Spleen (tissue), 11 donors: ENCODE results near the gene OTOG. TPM values are rescaled to one million over a fixed set of nuclear protein-coding genes. Genes with fewer than 3 reads are reported as not detected.

Source experiments
- DNase-seq: peaks from one replicate; pipeline ENCODE4 v3.0.0-alpha.2; 2020
- H3K27ac ChIP-seq, 8 donors: fragments of 200-600 bp; sonication (generic) in 7 of 8; 1 replicate in 4 of 8; 2 replicates in 4 of 8; pipeline versions ENCODE4 v1.5.0 to v1.8.0; 2016 to 2021; ENCODE audit warnings: inconsistent platforms in 4 of 8, mild to moderate bottlenecking in 4 of 8, moderate library complexity in 1 of 8
- H3K27me3 ChIP-seq, 7 donors: fragments of 200-600 bp; sonication (generic) in 6 of 7; replicated peaks in 1 of 7; 1 replicate in 4 of 7; 2 replicates in 3 of 7; pipeline versions ENCODE4 v1.5.0 to v1.8.0; 2016 to 2021; ENCODE audit warnings: inconsistent platforms in 3 of 7, mild to moderate bottlenecking in 1 of 7
- H3K36me3 ChIP-seq, 6 donors: fragments of 200-600 bp; sonication (generic) in 5 of 6; 1 replicate in 4 of 6; 2 replicates in 2 of 6; pipeline versions ENCODE4 v1.5.0 to v1.8.0; 2016 to 2021; ENCODE audit warnings: inconsistent platforms in 2 of 6
- H3K4me1 ChIP-seq, 6 donors: fragments of 200-600 bp; sonication (generic) in 5 of 6; 1 replicate in 3 of 6; 2 replicates in 3 of 6; pipeline versions ENCODE4 v1.5.0 to v1.8.0; 2016 to 2021; ENCODE audit warnings: inconsistent platforms in 3 of 6
- H3K4me3 ChIP-seq, 8 donors: fragments of 200-600 bp; sonication (generic) in 7 of 8; 1 replicate in 4 of 8; 2 replicates in 4 of 8; pipeline versions ENCODE4 v1.5.0 to v1.8.0; 2016 to 2021; ENCODE audit warnings: inconsistent platforms in 4 of 8, mild to moderate bottlenecking in 4 of 8, moderate library complexity in 2 of 8
- H3K9me3 ChIP-seq, 8 donors: fragments of 200-600 bp; sonication (generic) in 7 of 8; 1 replicate in 4 of 8; 2 replicates in 4 of 8; pipeline versions ENCODE4 v1.5.0 to v1.8.0; 2016 to 2021; ENCODE audit warnings: inconsistent platforms in 4 of 8
- CTCF ChIP-seq, 11 experiments: fragments of 200-600 bp in 7 of 11; fragments of 450-650 bp in 4 of 11; sonication (generic) in 4 of 11; IDR thresholded peaks in 8 of 11; conservative IDR thresholded peaks in 3 of 11; 1 replicate in 7 of 11; 2 replicates in 4 of 11; pipeline versions ENCODE4 v1.4.0 to v1.8.0; 2016 to 2021; ENCODE audit warnings: antibody characterized with exemption in 11 of 11, inconsistent platforms in 4 of 11, mild to moderate bottlenecking in 1 of 11
- POLR2A ChIP-seq, 3 donors: fragments of 450-650 bp; IDR thresholded peaks; one replicate each; pipeline ENCODE4 v1.5.1; 2017; ENCODE audit warnings: antibody characterized with exemption in 3 of 3, mild to moderate bottlenecking in 1 of 3
- POLR2AphosphoS5 ChIP-seq, 3 donors: sonication (generic); formaldehyde crosslinking; IDR thresholded peaks; one replicate each; pipeline ENCODE4 v1.5.1; 2017; ENCODE audit warnings: antibody characterized with exemption in 3 of 3
- WGBS, 5 donors: extraction: QIAGEN DNeasy Blood & Tissue Kit in 3 of 5; methylation state at CpG; one replicate each; pipeline versions ENCODE4 v1.1.5 to v1.1.7; 2013 to 2018; 5-methylcytosine and 5-hydroxymethylcytosine counted together
- intact Hi-C: fragments of 100-400 bp; cut with DNase I; formaldehyde crosslinking; loops from one replicate; pipeline ENCODE4 v1.15.0; 2023; ENCODE audit warnings: low total_unique reads
- polyA plus RNA-seq, 3 donors: library from polyadenylated mRNA; stranded (reverse); fragments of 200-250 nt; gene quantifications; one replicate each; pipeline ENCODE4 v1.2.1, GENCODE V29; 2013
- total RNA-seq, 7 donors: library from RNA; depleted of rRNA in 3 of 7; stranded (reverse); fragments of >200 nt in 3 of 7; fragmentation: NEBNext Ultra II Directional in 4 of 7; extraction: Animal tissue kit (Norgen Biotek cat#: 25700) in 4 of 7; gene quantifications; one replicate each; pipeline versions ENCODE4 v1.1.0 to v1.2.1, GENCODE V29; 2016 to 2021
- donor health status: healthy with polysubstance abuse.
- donor health status: DM: no; HTN: no; CAD: no; lungs with moderate emphysema.
- donor health status: DM: no; HTN: no; CAD: no.
- donor health status: Bipolar disorder and iron deficiency.
- donor health status: healthy.
- donor health status: DM: no; HTN: no; CAD: no.
- donor health status: DM: yes; HTN: yes; CAD: no.

Gene OTOG
- total and polyA plus RNA-seq, 10 donors, result not detected

GRCh38 chr11:17528906-17529843, 17.9 kb upstream of the OTOG start:
- TF ChIP-seq POLR2AphosphoS5 (IDR thresholded peaks at IDR 0.05), result no peak
- no peak for TF ChIP-seq POLR2A (IDR thresholded peaks at IDR 0.05)
- TF ChIP-seq CTCF (IDR thresholded peaks at IDR 0.05 in 8 of 11, conservative IDR thresholded peaks at IDR 0.05 in 3 of 11), result no peak
- H3K36me3 ChIP-seq, result no peaks in the 10 kb centered on the region
- no peak for DNase-seq
- 78 to 83% (median 80%) methylated on average over 14 of the region's 14 CpGs for WGBS, 5 donors
- H3K4me3 ChIP-seq, result no peak overlapping the region
- intact Hi-C loops, result no loop called here
- peaks cover 0 to 16% (median 9%) of the 10 kb centered on the region in 6 donors for H3K4me1 ChIP-seq
- peaks cover 0 to 41% (median 0%) of the 10 kb centered on the region in 7 donors for H3K27me3 ChIP-seq
- no peaks in the 10 kb centered on the region for H3K9me3 ChIP-seq
- no peak overlapping the region for H3K27ac ChIP-seq

GRCh38 chr11:17529844-17530185, 17.2 kb upstream of the OTOG start:
- TF ChIP-seq POLR2AphosphoS5 (IDR thresholded peaks at IDR 0.05) (no peak), CTCF (IDR thresholded peaks at IDR 0.05 in 8 of 11, conservative IDR thresholded peaks at IDR 0.05 in 3 of 11) (no peak), POLR2A (IDR thresholded peaks at IDR 0.05) (no peak)
- no peak overlapping the region for H3K27ac ChIP-seq
- peaks cover 0 to 16% (median 9%) of the 10 kb centered on the region in 6 donors for H3K4me1 ChIP-seq
- no peak for DNase-seq
- H3K9me3 ChIP-seq, result no peaks in the 10 kb centered on the region
- no peak overlapping the region for H3K4me3 ChIP-seq
- intact Hi-C loops, result no loop called here
- H3K36me3 ChIP-seq, result no peaks in the 10 kb centered on the region
- 81 to 91% (median 87%) methylated on average over 10 of the region's 10 CpGs for WGBS, 5 donors
- H3K27me3 ChIP-seq, result peaks cover 0 to 41% (median 0%) of the 10 kb centered on the region in 7 donors

GRCh38 chr11:17531071-17531600, 15.9 kb upstream of the OTOG start:
- intact Hi-C loops, result no loop called here
- no peaks in the 10 kb centered on the region for H3K36me3 ChIP-seq
- H3K27me3 ChIP-seq, result peaks cover 0 to 41% (median 0%) of the 10 kb centered on the region in 7 donors
- H3K27ac ChIP-seq, result no peak overlapping the region
- 78 to 91% (median 86%) methylated on average over 12 to 22 of the region's 22 CpGs for WGBS, 5 donors
- peaks cover 0 to 16% (median 9%) of the 10 kb centered on the region in 6 donors for H3K4me1 ChIP-seq
- H3K4me3 ChIP-seq, result no peak overlapping the region
- H3K9me3 ChIP-seq, result no peaks in the 10 kb centered on the region
- TF ChIP-seq CTCF (IDR thresholded peaks at IDR 0.05 in 8 of 11, conservative IDR thresholded peaks at IDR 0.05 in 3 of 11), result no peak
- no peak for TF ChIP-seq POLR2A (IDR thresholded peaks at IDR 0.05)
- DNase-seq, result no peak

- Histone ChIP-seq H3K36me3 (no peaks in the 10 kb centered on the region), H3K4me1 (peaks cover 0 to 16% (median 9%) of the 10 kb centered on the region in 6 donors), H3K4me3 (no peak overlapping the region), H3K9me3 (no peaks in the 10 kb centered on the region), H3K27ac (no peak overlapping the region), H3K27me3 (peaks cover 0 to 36% (median 0%) of the 10 kb centered on the region in 7 donors)
- 68 to 80% (median 71%) methylated on average over 6 of the region's 6 CpGs for WGBS, 5 donors
- intact Hi-C loops, result no loop called here
- TF ChIP-seq POLR2AphosphoS5 (IDR thresholded peaks at IDR 0.05) (no peak), POLR2A (IDR thresholded peaks at IDR 0.05) (no peak), CTCF (IDR thresholded peaks at IDR 0.05 in 8 of 11, conservative IDR thresholded peaks at IDR 0.05 in 3 of 11) (no peak)
- no peak for DNase-seq
Measured at GRCh38 chr11:17531636-17532113, 15.4 kb upstream of the OTOG start.
